ENCODE data around the gene PTPRF. TPM values are rescaled to one million over a fixed set of nuclear protein-coding genes. Genes with fewer than 3 reads are reported as not detected.

PTPRF gene
- total RNA-seq, 4 donors from 2014 or later = 33.8 to 84.2 (median 53.7) TPM

DNA sequence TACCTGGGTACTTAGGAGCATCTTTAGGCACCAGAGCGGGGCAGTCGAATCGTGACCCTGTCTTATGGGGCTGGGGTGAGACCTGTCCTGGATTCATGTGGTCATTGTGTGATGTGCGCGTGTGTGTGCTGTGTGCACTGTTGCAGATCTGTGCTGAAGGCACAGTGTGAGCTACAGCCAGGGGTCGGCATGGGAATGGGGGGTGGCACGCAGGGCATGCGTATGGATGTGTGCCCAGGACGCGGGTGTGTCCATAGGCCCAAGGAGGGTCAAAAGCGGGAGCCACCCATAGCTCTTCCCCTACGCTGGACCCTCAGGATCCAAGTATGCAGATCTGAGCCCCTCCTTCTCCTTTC lies 14.6 kb downstream of the PTPRF start:
- Histone ChIP-seq H3K4me3 (no peak overlapping the region), H3K27ac (replicated peaks in 1 of 4) (peak overlapping the region in 1 of 4 donors; percentile 80), H3K36me3 (peaks cover 0 to 18% (median 3%) of the 10 kb centered on the region in 4 donors), H3K9me3 (no peaks in the 10 kb centered on the region), H3K4me1 (peaks cover 19 to 83% (median 75%) of the 10 kb centered on the region in 4 donors), H3K27me3 (no peaks in the 10 kb centered on the region)
- no peak for DNase-seq (ENCODE audit: extremely low spot score)
- intact Hi-C loops (cut with DNase I) = no loop called here
- no peak for TF ChIP-seq POLR2A (IDR thresholded peaks at IDR 0.05; ENCODE audit: low read depth)
- no peak for TF ChIP-seq POLR2AphosphoS5 (IDR thresholded peaks at IDR 0.05)
- TF ChIP-seq, protein P1, sequence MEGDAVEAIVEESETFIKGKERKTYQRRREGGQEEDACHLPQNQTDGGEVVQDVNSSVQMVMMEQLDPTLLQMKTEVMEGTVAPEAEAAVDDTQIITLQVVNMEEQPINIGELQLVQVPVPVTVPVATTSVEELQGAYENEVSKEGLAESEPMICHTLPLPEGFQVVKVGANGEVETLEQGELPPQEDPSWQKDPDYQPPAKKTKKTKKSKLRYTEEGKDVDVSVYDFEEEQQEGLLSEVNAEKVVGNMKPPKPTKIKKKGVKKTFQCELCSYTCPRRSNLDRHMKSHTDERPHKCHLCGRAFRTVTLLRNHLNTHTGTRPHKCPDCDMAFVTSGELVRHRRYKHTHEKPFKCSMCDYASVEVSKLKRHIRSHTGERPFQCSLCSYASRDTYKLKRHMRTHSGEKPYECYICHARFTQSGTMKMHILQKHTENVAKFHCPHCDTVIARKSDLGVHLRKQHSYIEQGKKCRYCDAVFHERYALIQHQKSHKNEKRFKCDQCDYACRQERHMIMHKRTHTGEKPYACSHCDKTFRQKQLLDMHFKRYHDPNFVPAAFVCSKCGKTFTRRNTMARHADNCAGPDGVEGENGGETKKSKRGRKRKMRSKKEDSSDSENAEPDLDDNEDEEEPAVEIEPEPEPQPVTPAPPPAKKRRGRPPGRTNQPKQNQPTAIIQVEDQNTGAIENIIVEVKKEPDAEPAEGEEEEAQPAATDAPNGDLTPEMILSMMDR (IDR thresholded peaks at IDR 0.05) = no peak
- TF ChIP-seq EP300 (IDR thresholded peaks at IDR 0.05) = no peak
- WGBS = 78% methylated on average over 12 of the region's 12 CpGs

DNA sequence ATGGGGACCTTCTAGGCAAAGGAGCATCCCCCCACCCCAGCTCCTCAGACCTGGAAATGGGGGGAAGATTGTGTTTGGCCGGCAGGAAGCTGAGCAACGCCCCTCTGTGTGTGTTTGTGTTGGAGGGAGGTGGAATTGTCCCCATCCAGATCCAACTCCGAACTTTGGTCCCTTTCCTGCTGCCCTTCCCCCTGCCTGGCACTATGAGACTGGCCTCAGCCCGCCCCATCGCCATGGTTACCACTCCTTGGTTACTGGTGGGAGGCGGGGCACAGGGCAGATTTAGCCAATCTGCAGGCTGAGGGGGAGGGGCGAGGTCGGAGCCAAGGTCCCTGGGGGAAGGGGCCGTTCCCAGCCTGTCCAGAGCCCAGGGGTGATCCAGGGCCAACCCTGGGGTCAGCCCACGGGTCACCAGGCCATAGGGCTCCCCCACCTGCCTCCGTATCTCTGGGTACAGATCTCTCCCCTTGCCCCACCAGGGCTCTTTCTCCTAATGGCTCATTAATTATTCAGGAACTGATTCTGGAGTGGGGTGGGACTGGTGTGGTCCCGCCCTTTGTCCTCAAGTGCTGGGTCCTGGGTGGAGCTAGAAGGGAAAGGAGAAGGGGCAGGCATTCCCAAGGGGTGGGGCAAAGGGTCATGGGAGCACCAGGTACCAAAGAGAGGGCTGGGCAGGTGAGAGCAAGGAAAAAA lies 15.2 kb downstream of the PTPRF start:
- Histone ChIP-seq H3K4me1 (peaks cover 23 to 83% (median 75%) of the 10 kb centered on the region in 4 donors), H3K27me3 (no peaks in the 10 kb centered on the region), H3K36me3 (peaks cover 0 to 18% (median 3%) of the 10 kb centered on the region in 4 donors), H3K27ac (replicated peaks in 1 of 4) (peak overlapping the region in 2 of 4 donors; percentile 34 to 80), H3K4me3 (no peak overlapping the region), H3K9me3 (no peaks in the 10 kb centered on the region)
- no peak for DNase-seq (ENCODE audit: extremely low spot score)
- TF ChIP-seq POLR2AphosphoS5 (IDR thresholded peaks at IDR 0.05) (no peak), EP300 (IDR thresholded peaks at IDR 0.05) (no peak), POLR2A (IDR thresholded peaks at IDR 0.05; ENCODE audit: low read depth) (no peak)
- TF ChIP-seq, protein P1 (IDR thresholded peaks at IDR 0.05) = no peak
- intact Hi-C loops (cut with DNase I) = no loop called here
- 62% methylated on average over 7 of the region's 12 CpGs for WGBS

DNA sequence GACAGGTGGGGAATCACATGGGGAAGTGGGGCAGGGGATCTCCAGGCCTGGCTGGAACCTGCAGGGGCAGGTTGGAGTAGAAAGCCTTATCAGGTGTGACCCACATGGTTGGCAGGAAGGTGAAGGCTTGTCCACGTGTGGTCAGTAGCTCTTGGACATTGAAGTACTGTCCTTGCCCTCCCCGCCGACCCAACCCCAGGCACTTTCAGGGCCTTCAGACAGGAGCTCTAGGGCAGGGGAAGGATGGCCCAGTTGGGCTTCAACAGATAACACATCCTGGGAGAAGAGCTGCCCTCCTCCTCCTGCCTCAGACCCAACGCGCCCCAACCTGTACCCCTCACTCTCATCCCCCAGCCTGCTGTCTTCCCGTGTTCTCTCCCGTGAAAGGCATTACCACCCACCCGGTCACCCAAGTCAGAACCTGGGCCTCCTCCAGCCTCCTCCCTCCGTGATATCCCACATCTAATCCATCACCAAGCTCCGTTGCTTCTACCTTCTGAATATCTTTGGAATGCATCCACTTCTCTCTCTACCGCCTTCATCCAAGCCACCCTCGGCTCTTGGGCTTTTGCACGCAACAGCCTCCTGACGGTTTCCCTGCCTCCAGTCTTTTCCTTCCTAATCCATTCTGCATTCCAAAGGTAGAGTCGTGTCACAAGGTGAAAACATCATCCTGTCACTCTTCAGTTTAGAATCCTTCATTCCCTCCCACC lies 15.9 kb downstream of the PTPRF start:
- Histone ChIP-seq H3K9me3 (no peaks in the 10 kb centered on the region), H3K27ac (replicated peaks in 1 of 4) (peak overlapping the region in 2 of 4 donors; percentile 34 to 42), H3K36me3 (peaks cover 0 to 18% (median 3%) of the 10 kb centered on the region in 4 donors), H3K27me3 (no peaks in the 10 kb centered on the region), H3K4me1 (peaks cover 21 to 83% (median 75%) of the 10 kb centered on the region in 4 donors), H3K4me3 (no peak overlapping the region)
- no peak for DNase-seq (ENCODE audit: extremely low spot score)
- WGBS = 87% methylated on average over 15 of the region's 15 CpGs
- TF ChIP-seq, protein P1 (IDR thresholded peaks at IDR 0.05) = no peak
- TF ChIP-seq POLR2AphosphoS5 (IDR thresholded peaks at IDR 0.05) (no peak), POLR2A (IDR thresholded peaks at IDR 0.05; ENCODE audit: low read depth) (no peak), EP300 (IDR thresholded peaks at IDR 0.05) (no peak)
- intact Hi-C loops (cut with DNase I) = no loop called here

DNA sequence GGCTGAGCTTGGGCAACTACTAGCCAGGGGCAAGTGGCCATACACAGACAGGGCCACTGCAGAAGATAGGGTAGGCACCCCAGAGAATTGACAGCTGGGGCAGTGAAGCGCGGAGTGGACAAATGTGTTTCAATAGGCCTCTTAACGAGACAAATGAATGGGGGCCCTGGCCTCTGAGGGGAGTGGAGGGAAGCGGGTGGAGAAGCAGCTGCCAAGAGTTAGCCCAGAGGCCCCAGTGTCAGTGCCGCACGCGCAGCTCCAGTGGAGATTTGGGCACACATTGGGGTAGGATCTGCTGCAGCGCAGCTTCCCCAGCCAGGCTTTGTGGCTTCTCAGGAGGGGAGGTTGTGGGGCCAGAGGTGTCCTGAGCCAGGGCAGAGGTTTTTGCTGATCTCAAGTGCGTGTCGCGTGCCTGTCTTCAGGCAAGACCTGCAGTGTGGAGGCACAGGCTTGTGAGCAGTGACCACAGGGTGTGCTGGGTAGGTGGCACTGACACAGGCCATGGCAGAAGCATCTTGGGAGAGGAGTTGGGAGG lies 16.9 kb downstream of the PTPRF start:
- no peak overlapping the region for H3K4me3 ChIP-seq
- H3K36me3 ChIP-seq = peaks cover 0 to 18% (median 3%) of the 10 kb centered on the region in 4 donors
- H3K27ac ChIP-seq (replicated peaks in 1 of 4) = peak overlapping the region in 1 of 4 donors; percentile 5
- TF ChIP-seq POLR2A (IDR thresholded peaks at IDR 0.05; ENCODE audit: low read depth) (no peak), EP300 (IDR thresholded peaks at IDR 0.05) (no peak), POLR2AphosphoS5 (IDR thresholded peaks at IDR 0.05) (no peak)
- TF ChIP-seq, protein P1 (IDR thresholded peaks at IDR 0.05) = no peak
- peaks cover 13 to 83% (median 75%) of the 10 kb centered on the region in 4 donors for H3K4me1 ChIP-seq
- intact Hi-C loops (cut with DNase I) = no loop called here
- 79% methylated on average over 7 of the region's 11 CpGs for WGBS
- DNase-seq (ENCODE audit: extremely low spot score) = no peak
- no peaks in the 10 kb centered on the region for H3K9me3 ChIP-seq
- H3K27me3 ChIP-seq = no peaks in the 10 kb centered on the region
